ENCODE data around the gene CD8B.
"Not testable (repeated sequence)": the region's sequence is repeated elsewhere in the genome, so short reads cannot be mapped to it uniquely, and the experiment has no call there.

Gene CD8B

GRCh38 chr2:86835548-86835889 is 26.2 kb downstream of the CD8B start:
- DNase-seq: not testable (repeated sequence)

GRCh38 chr2:86833315-86833714 is 28.4 kb downstream of the CD8B start:
- no peak for DNase-seq

GRCh38 chr2:86832334-86833096 is 29.2 kb downstream of the CD8B start:
- DNase-seq: no peak

- DNase-seq: no peak
Observed at GRCh38 chr2:86831537-86831936, 30.1 kb downstream of the CD8B start.

GRCh38 chr2:86826951-86827350 is 34.7 kb downstream of the CD8B start:
- DNase-seq: no peak

- DNase-seq: no peak
Observed at GRCh38 chr2:86825693-86826381, 35.8 kb downstream of the CD8B start.

GRCh38 chr2:86825036-86825692 is 36.5 kb downstream of the CD8B start:
- no peak for DNase-seq

- no peak for DNase-seq
Observed at GRCh38 chr2:86822668-86823345, 38.9 kb downstream of the CD8B start.

- DNase-seq: no peak
Observed at GRCh38 chr2:86821842-86822241, 39.8 kb downstream of the CD8B start.

- no peak for DNase-seq
Observed at GRCh38 chr2:86821306-86821705, 40.4 kb downstream of the CD8B start.

- no peak for DNase-seq
Observed at GRCh38 chr2:86818957-86819356, 42.7 kb downstream of the CD8B start.

- DNase-seq: no peak
Observed at GRCh38 chr2:86818114-86818801, 43.4 kb downstream of the CD8B start.

GRCh38 chr2:86815611-86816010 is 46.1 kb downstream of the CD8B start:
- no peak for DNase-seq

GRCh38 chr2:86809481-86810121 is 52.1 kb downstream of the CD8B start:
- DNase-seq: no peak

GRCh38 chr2:86808315-86809161 is 53.1 kb downstream of the CD8B start:
- peak; percentile 91 for DNase-seq

- peak; percentile 56 for DNase-seq
Observed at GRCh38 chr2:86807468-86808275, 54.0 kb downstream of the CD8B start.

- DNase-seq: no peak
Observed at GRCh38 chr2:86807133-86807467, 54.6 kb downstream of the CD8B start.

- no peak for DNase-seq
Observed at GRCh38 chr2:86806059-86806857, 55.4 kb downstream of the CD8B start.

- no peak for DNase-seq
Observed at GRCh38 chr2:86800856-86801567, 60.7 kb downstream of the CD8B start.

All from right hindlimb (tissue), 1 donor.